Uterus (tissue), 4 donors: Measurements from ENCODE around the gene HOXA13. TPM values are rescaled to one million over a fixed set of nuclear protein-coding genes. Genes with fewer than 3 reads are reported as not detected.
A peak's percentile ranks its signal among the peaks of the same experiment; 100 is the strongest.

ENCODE experiments used
- DNase-seq, 2 donors: peaks; one replicate each; pipeline ENCODE4 v3.0.0-alpha.2; 2019 to 2020
- H3K27ac ChIP-seq, 2 donors: fragments of 200-600 bp; sonication (generic); 1 replicate in 1 of 2; 2 replicates in 1 of 2; pipeline ENCODE4 v1.5.1; 2016 to 2018
- H3K27me3 ChIP-seq, 2 donors: fragments of 200-600 bp; sonication (generic); one replicate each; pipeline ENCODE4 v1.5.1; 2018 to 2019; ENCODE audit warnings: control low read depth in 1 of 2
- H3K36me3 ChIP-seq, 2 donors: fragments of 200-600 bp; sonication (generic); one replicate each; pipeline ENCODE4 v1.5.1; 2019; ENCODE audit warnings: control low read depth in 1 of 2
- H3K4me1 ChIP-seq, 2 donors: fragments of 200-600 bp; sonication (generic); one replicate each; pipeline ENCODE4 v1.5.1; 2018 to 2019; ENCODE audit warnings: control low read depth in 1 of 2
- H3K4me3 ChIP-seq, 2 donors: fragments of 200-600 bp; sonication (generic); 1 replicate in 1 of 2; 2 replicates in 1 of 2; pipeline ENCODE4 v1.5.1; 2018 to 2019; ENCODE audit warnings: mild to moderate bottlenecking in 1 of 2
- H3K9me3 ChIP-seq, 2 donors: fragments of 200-600 bp; sonication (generic); one replicate each; pipeline ENCODE4 v1.5.1; 2019; ENCODE audit warnings: control low read depth in 1 of 2
- CTCF ChIP-seq, 4 experiments: fragments of 200-600 bp in 2 of 4; fragments of 450-650 bp in 2 of 4; sonication (generic) in 2 of 4; IDR thresholded peaks; one replicate each; pipeline ENCODE4 v1.5.1; 2016 to 2019; ENCODE audit warnings: antibody characterized with exemption in 4 of 4, mild to moderate bottlenecking in 2 of 4, moderate library complexity in 1 of 4
- POLR2A ChIP-seq, 2 donors: fragments of 450-650 bp; IDR thresholded peaks; one replicate each; pipeline ENCODE4 v1.6.1; 2016; ENCODE audit warnings: antibody characterized with exemption in 2 of 2, mild to moderate bottlenecking in 1 of 2, moderate library complexity in 1 of 2
- intact Hi-C: fragments of 100-400 bp; cut with DNase I; formaldehyde crosslinking; loops from one replicate; pipeline ENCODE4 v1.15.1; 2023; ENCODE audit warnings: low total_unique reads
- total RNA-seq, 4 donors: library from RNA; depleted of rRNA in 3 of 4; stranded (reverse); fragments of >200 nt in 3 of 4; gene quantifications; one replicate each; pipeline versions ENCODE4 v1.1.0 to v1.2.4, GENCODE V29; 2014 to 2023
- donor health status: DM: yes; HTN: yes; CAD: no.

The HOXA13 gene
- total RNA-seq, 4 donors from 2014 or later, result 0.40 to 27.5 (median 1.1) TPM

- H3K4me1 ChIP-seq, result no peaks in the 10 kb centered on the region
- intact Hi-C loops, result loop anchor here (5.0 kb wide), 1 partner anchor 1326 kb away; no protein-coding TSS in a partner anchor
- H3K27me3 ChIP-seq, result no peaks in the 10 kb centered on the region
Measured at GRCh38 chr7:27182861-27183681, 16.8 kb downstream of the HOXA13 start.

GRCh38 chr7:27182285-27182841, 17.5 kb downstream of the HOXA13 start:
- peak; percentile 26 to 35 for DNase-seq
- intact Hi-C loops, result loop anchor here (5.0 kb wide), 1 partner anchor 1325 kb away; no protein-coding TSS in a partner anchor
- Histone ChIP-seq H3K4me1 (no peaks in the 10 kb centered on the region), H3K27ac (peak overlapping the region; percentile 94 to 96), H3K27me3 (no peaks in the 10 kb centered on the region), H3K36me3 (no peaks in the 10 kb centered on the region), H3K9me3 (no peaks in the 10 kb centered on the region), H3K4me3 (peak overlapping the region; percentile 56 to 79)
- TF ChIP-seq CTCF (IDR thresholded peaks at IDR 0.05) (no peak), POLR2A (IDR thresholded peaks at IDR 0.05) (no peak)

More at GRCh38 chr7:27182861-27183681, 16.8 kb downstream of the HOXA13 start:
- no peak for TF ChIP-seq CTCF (IDR thresholded peaks at IDR 0.05)
- no peak for TF ChIP-seq POLR2A (IDR thresholded peaks at IDR 0.05)
- peak overlapping the region; percentile 94 to 96 for H3K27ac ChIP-seq
- H3K36me3 ChIP-seq, result no peaks in the 10 kb centered on the region
- H3K9me3 ChIP-seq, result no peaks in the 10 kb centered on the region
- peak; percentile 27 to 32 for DNase-seq
- H3K4me3 ChIP-seq, result peak overlapping the region; percentile 56 to 79

GRCh38 chr7:27181795-27182275, 18.1 kb downstream of the HOXA13 start:
- no peaks in the 10 kb centered on the region for H3K4me1 ChIP-seq
- no peaks in the 10 kb centered on the region for H3K27me3 ChIP-seq

GRCh38 chr7:27180431-27181420, 19.2 kb downstream of the HOXA13 start:
- intact Hi-C loops, result loop anchor here (5.0 kb wide), 1 partner anchor 1323 kb away; no protein-coding TSS in a partner anchor
- peak overlapping the region; percentile 66 to 79 for H3K4me3 ChIP-seq
- H3K36me3 ChIP-seq, result no peaks in the 10 kb centered on the region
- TF ChIP-seq POLR2A (IDR thresholded peaks at IDR 0.05) (peak; percentile 10 to 12), CTCF (IDR thresholded peaks at IDR 0.05) (no peak)
- H3K4me1 ChIP-seq, result no peaks in the 10 kb centered on the region
- DNase-seq, result peak; percentile 51 to 62
- H3K27me3 ChIP-seq, result no peaks in the 10 kb centered on the region
- no peaks in the 10 kb centered on the region for H3K9me3 ChIP-seq
- H3K27ac ChIP-seq, result peak overlapping the region; percentile 94 to 96

More at GRCh38 chr7:27181795-27182275, 18.1 kb downstream of the HOXA13 start:
- Histone ChIP-seq H3K9me3 (no peaks in the 10 kb centered on the region), H3K27ac (peak overlapping the region; percentile 94 to 96), H3K4me3 (peak overlapping the region; percentile 56 to 79), H3K36me3 (no peaks in the 10 kb centered on the region)
- intact Hi-C loops, result loop anchor here (5.0 kb wide), 1 partner anchor 1325 kb away; no protein-coding TSS in a partner anchor
- DNase-seq, result peak; percentile 43 to 47
- TF ChIP-seq POLR2A (IDR thresholded peaks at IDR 0.05), result no peak
- no peak for TF ChIP-seq CTCF (IDR thresholded peaks at IDR 0.05)
